Stomach (tissue), 9 donors: ENCODE results near the gene HNF1B. TPM values are rescaled to one million over a fixed set of nuclear protein-coding genes. Genes with fewer than 3 reads are reported as not detected.

ENCODE experiments used
- DNase-seq, 2 donors: peaks; one replicate each; pipeline versions ENCODE4 v3.0.0 to v3.0.0-alpha.2; 2013 to 2019
- H3K27ac ChIP-seq, 5 donors: fragments of 200-600 bp in 4 of 5; sonication (generic) in 4 of 5; one replicate each; pipeline ENCODE4 v1.5.1; 2013 to 2019; ENCODE audit warnings: mild to moderate bottlenecking in 1 of 5, moderate library complexity in 1 of 5
- H3K27me3 ChIP-seq, 3 donors: fragments of 200-600 bp; sonication (generic); one replicate each; pipeline ENCODE4 v1.5.1; 2017 to 2019; ENCODE audit warnings: mixed run types in 1 of 3
- H3K36me3 ChIP-seq, 4 donors: fragments of 200-600 bp; sonication (generic); 1 replicate in 3 of 4; 2 replicates in 1 of 4; pipeline ENCODE4 v1.5.1; 2016 to 2019
- H3K4me1 ChIP-seq, 4 donors: fragments of 200-600 bp; sonication (generic); one replicate each; pipeline ENCODE4 v1.5.1; 2016 to 2019
- H3K4me3 ChIP-seq, 4 donors: fragments of 200-600 bp; sonication (generic) in 3 of 4; one replicate each; pipeline ENCODE4 v1.5.1; 2016 to 2019; ENCODE audit warnings: mild to moderate bottlenecking in 1 of 4
- H3K9me3 ChIP-seq, 4 donors: fragments of 200-600 bp; sonication (generic); one replicate each; pipeline ENCODE4 v1.5.1; 2016 to 2019
- EP300 ChIP-seq: sonication (generic); formaldehyde crosslinking; IDR thresholded peaks from one replicate; pipeline ENCODE4 v1.6.1; 2017; ENCODE audit warnings: antibody characterized with exemption
- POLR2A ChIP-seq, 4 donors: fragments of 450-650 bp; IDR thresholded peaks; one replicate each; pipeline ENCODE4 v1.6.1; 2016; ENCODE audit warnings: antibody characterized with exemption in 4 of 4, control low read depth in 2 of 4, mild to moderate bottlenecking in 1 of 4, moderate library complexity in 1 of 4
- POLR2AphosphoS5 ChIP-seq, 3 donors: sonication (generic); formaldehyde crosslinking; IDR thresholded peaks; one replicate each; pipeline ENCODE4 v1.6.1; 2016; ENCODE audit warnings: antibody characterized with exemption in 3 of 3
- WGBS, 5 donors: extraction: QIAGEN DNeasy Blood & Tissue Kit in 3 of 5; methylation state at CpG; one replicate each; pipeline versions ENCODE4 v1.1.5 to v1.1.7; 2013 to 2018; 5-methylcytosine and 5-hydroxymethylcytosine counted together
- intact Hi-C: fragments of 100-400 bp; cut with DNase I; formaldehyde crosslinking; loops from one replicate; pipeline ENCODE4 v1.15.1; 2023; ENCODE audit warnings: low total_unique reads
- polyA plus RNA-seq, 3 donors: library from polyadenylated mRNA; stranded (reverse); fragments of 200-250 nt; gene quantifications; one replicate each; pipeline ENCODE4 v1.2.3, GENCODE V29; 2013
- total RNA-seq, 5 donors: library from RNA; depleted of rRNA; stranded (reverse); fragments of >200 nt; gene quantifications; one replicate each; pipeline versions ENCODE4 v1.1.0 to v1.2.3, GENCODE V29; 2014 to 2016
- TF ChIP-seq, protein P1 (sequence below), 7 experiments: fragments of 450-650 bp in 4 of 7; fragments of 200-600 bp in 3 of 7; sonication (generic) in 3 of 7; IDR thresholded peaks; one replicate each; pipeline ENCODE4 v1.5.1; 2016 to 2019; ENCODE audit warnings: antibody characterized with exemption in 7 of 7, control low read depth in 2 of 7, mild to moderate bottlenecking in 1 of 7
- donor health status: healthy with polysubstance abuse.
- donor health status: Bipolar disorder and iron deficiency.
- donor health status: healthy.

The HNF1B gene
- total and polyA plus RNA-seq, 8 donors, result 0.58 to 19.2 (median 7.0) TPM

- Histone ChIP-seq H3K4me3 (no peak overlapping the region), H3K27me3 (peaks cover 0 to 14% (median 0%) of the 10 kb centered on the region in 3 donors), H3K9me3 (peaks cover 0 to 9% (median 5%) of the 10 kb centered on the region in 4 donors), H3K27ac (no peak overlapping the region), H3K36me3 (no peaks in the 10 kb centered on the region), H3K4me1 (peaks cover 0 to 9% (median 4%) of the 10 kb centered on the region in 4 donors)
- TF ChIP-seq EP300, result no peak
- TF ChIP-seq POLR2A (IDR thresholded peaks at IDR 0.05), result no peak
- TF ChIP-seq POLR2AphosphoS5 (IDR thresholded peaks at IDR 0.05), result no peak
- TF ChIP-seq, protein P1, sequence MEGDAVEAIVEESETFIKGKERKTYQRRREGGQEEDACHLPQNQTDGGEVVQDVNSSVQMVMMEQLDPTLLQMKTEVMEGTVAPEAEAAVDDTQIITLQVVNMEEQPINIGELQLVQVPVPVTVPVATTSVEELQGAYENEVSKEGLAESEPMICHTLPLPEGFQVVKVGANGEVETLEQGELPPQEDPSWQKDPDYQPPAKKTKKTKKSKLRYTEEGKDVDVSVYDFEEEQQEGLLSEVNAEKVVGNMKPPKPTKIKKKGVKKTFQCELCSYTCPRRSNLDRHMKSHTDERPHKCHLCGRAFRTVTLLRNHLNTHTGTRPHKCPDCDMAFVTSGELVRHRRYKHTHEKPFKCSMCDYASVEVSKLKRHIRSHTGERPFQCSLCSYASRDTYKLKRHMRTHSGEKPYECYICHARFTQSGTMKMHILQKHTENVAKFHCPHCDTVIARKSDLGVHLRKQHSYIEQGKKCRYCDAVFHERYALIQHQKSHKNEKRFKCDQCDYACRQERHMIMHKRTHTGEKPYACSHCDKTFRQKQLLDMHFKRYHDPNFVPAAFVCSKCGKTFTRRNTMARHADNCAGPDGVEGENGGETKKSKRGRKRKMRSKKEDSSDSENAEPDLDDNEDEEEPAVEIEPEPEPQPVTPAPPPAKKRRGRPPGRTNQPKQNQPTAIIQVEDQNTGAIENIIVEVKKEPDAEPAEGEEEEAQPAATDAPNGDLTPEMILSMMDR (IDR thresholded peaks at IDR 0.05), result no peak
- intact Hi-C loops, result no loop called here
- 45 to 58% (median 57%) methylated on average over 6 of the region's 6 CpGs for WGBS, 5 donors
- peak in 1 of 2 donors; percentile 45 for DNase-seq
These were observed 22.1 kb upstream of the HNF1B start for GRCh38 chr17:37766971-37767370.

DNA sequence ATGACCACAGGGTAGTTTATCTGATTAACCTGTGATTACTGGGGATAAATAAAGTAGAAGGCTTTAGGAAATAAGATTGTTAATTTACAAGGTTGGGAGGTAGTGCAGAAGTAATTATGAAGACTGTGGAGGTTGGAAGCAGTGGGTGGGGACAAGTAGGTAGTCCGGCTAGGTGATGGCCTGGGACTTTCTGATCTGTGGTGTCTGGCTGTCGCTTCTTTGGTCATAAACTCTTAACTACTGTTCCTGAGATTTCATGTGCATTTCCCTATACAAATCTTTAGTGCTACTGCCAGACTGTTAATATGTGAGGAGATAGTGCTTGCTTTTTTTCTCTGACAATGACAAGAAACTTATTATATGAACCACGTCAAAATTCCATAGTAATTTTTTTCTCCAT is 19.5 kb upstream of the HNF1B start:
- no peak for DNase-seq
- Histone ChIP-seq H3K27me3 (peaks cover 0 to 25% (median 0%) of the 10 kb centered on the region in 3 donors), H3K4me3 (no peak overlapping the region), H3K27ac (no peak overlapping the region), H3K4me1 (peaks cover 0 to 9% (median 4%) of the 10 kb centered on the region in 4 donors), H3K9me3 (peaks cover 0 to 9% (median 5%) of the 10 kb centered on the region in 4 donors), H3K36me3 (no peaks in the 10 kb centered on the region)
- intact Hi-C loops, result no loop called here
- no peak for TF ChIP-seq POLR2A (IDR thresholded peaks at IDR 0.05)
- no peak for TF ChIP-seq EP300
- TF ChIP-seq, protein P1 (IDR thresholded peaks at IDR 0.05), result no peak
- TF ChIP-seq POLR2AphosphoS5 (IDR thresholded peaks at IDR 0.05), result no peak
- 55 to 65% (median 57%) methylated on average over 3 of the region's 3 CpGs for WGBS, 5 donors

DNA sequence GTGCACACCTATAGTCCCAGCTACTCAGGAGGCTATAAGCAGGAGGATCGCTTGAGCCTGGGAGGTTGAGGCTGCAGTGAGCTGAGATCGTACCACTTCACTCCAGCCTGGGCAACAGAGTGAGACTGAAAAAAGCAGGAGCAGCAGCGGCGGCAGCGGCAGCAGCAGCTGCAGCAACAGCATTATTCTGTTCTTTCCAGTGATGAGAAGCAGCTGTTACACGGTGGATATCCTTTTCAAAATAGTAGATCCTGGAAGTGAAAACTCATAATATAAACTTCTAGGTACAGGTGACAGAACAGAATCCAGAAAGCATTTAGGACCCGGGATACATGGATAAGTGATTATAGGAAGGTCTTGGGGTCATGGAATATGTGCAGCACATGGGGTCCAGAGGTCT is 17.8 kb upstream of the HNF1B start:
- Histone ChIP-seq H3K27me3 (peaks cover 0 to 39% (median 0%) of the 10 kb centered on the region in 3 donors), H3K36me3 (no peaks in the 10 kb centered on the region), H3K27ac (no peak overlapping the region), H3K4me1 (peaks cover 0 to 9% (median 4%) of the 10 kb centered on the region in 4 donors), H3K4me3 (no peak overlapping the region), H3K9me3 (no peaks in the 10 kb centered on the region)
- DNase-seq, result peak in 1 of 2 donors; percentile 41
- WGBS, 5 donors, result 50 to 76% (median 73%) methylated on average over 7 of the region's 7 CpGs
- intact Hi-C loops, result no loop called here
- TF ChIP-seq EP300, result no peak
- no peak for TF ChIP-seq POLR2AphosphoS5 (IDR thresholded peaks at IDR 0.05)
- TF ChIP-seq, protein P1 (IDR thresholded peaks at IDR 0.05), result no peak
- TF ChIP-seq POLR2A (IDR thresholded peaks at IDR 0.05), result no peak

GRCh38 chr17:37761961-37762360 is 17.1 kb upstream of the HNF1B start:
- Histone ChIP-seq H3K27ac (no peak overlapping the region), H3K36me3 (no peaks in the 10 kb centered on the region)
- intact Hi-C loops, result no loop called here

More at GRCh38 chr17:37761961-37762360, 17.1 kb upstream of the HNF1B start:
- peaks cover 0 to 9% (median 4%) of the 10 kb centered on the region in 4 donors for H3K4me1 ChIP-seq
- 90 to 94% (median 92%) methylated on average over 4 of the region's 4 CpGs for WGBS, 5 donors
- DNase-seq, result no peak
- H3K4me3 ChIP-seq, result no peak overlapping the region
- H3K27me3 ChIP-seq, result peaks cover 0 to 44% (median 0%) of the 10 kb centered on the region in 3 donors
- TF ChIP-seq EP300 (no peak), POLR2AphosphoS5 (IDR thresholded peaks at IDR 0.05) (no peak)
- TF ChIP-seq, protein P1 (IDR thresholded peaks at IDR 0.05), result no peak
- H3K9me3 ChIP-seq, result no peaks in the 10 kb centered on the region
